Astrocyte (in vitro differentiated cells and primary cell): ENCODE measurements around the gene ADAMTS6.

Experiments used
- CTCF ChIP-seq: IDR thresholded peaks from 2 replicates; pipeline ENCODE4 v1.5.1; 2011; ENCODE audit warnings: low read depth, mild to moderate bottlenecking, inconsistent platforms, low read length, moderate library complexity; ENCODE audit not compliant: insufficient read depth
- EZH2 ChIP-seq: IDR thresholded peaks from 2 replicates; pipeline ENCODE4 v1.6.1; 2012; ENCODE audit warnings: mild to moderate bottlenecking, low read length, inconsistent platforms; ENCODE audit not compliant: insufficient read depth

- TF ChIP-seq CTCF (no peak), EZH2 (no peak)
Observed at GRCh38 chr5:65332591-65332990, 149.1 kb downstream of the ADAMTS6 start.
